Body of pancreas (tissue), 4 donors: Measurements from ENCODE around the gene GPHB5.

Experiments used
- CTCF ChIP-seq, 7 experiments: fragments of 450-650 bp in 4 of 7; fragments of 200-600 bp in 3 of 7; sonication (generic) in 3 of 7; IDR thresholded peaks; one replicate each; pipeline ENCODE4 v1.5.1; 2016 to 2019; ENCODE audit warnings: antibody characterized with exemption in 7 of 7
- POLR2A ChIP-seq, 3 donors: fragments of 450-650 bp; IDR thresholded peaks; one replicate each; pipeline ENCODE4 v1.6.1; 2016; ENCODE audit warnings: antibody characterized with exemption in 3 of 3, mild to moderate bottlenecking in 2 of 3

GRCh38 chr14:63266106-63266505 lies 52.6 kb downstream of the GPHB5 start:
- TF ChIP-seq CTCF (IDR thresholded peaks at IDR 0.05) = no peak
- no peak for TF ChIP-seq POLR2A (IDR thresholded peaks at IDR 0.05)
